Trophoblast cell (in vitro differentiated cells and primary cell): ENCODE results near the gene DOP1A.
A peak's percentile ranks its signal among the peaks of the same experiment; 100 is the strongest.

Source experiments
- DNase-seq, 2 donors: peaks; one replicate each; pipeline ENCODE4 v3.0.0-alpha.2; 2016
- H2AFZ ChIP-seq: 2 replicates; pipeline ENCODE4 v1.6.1; 2013; ENCODE audit warnings: low read length, moderate library complexity, mild to moderate bottlenecking; ENCODE audit not compliant: insufficient read depth, poor library complexity
- H2AK5ac ChIP-seq: 2 replicates; pipeline ENCODE4 v1.6.1; 2013; ENCODE audit warnings: mild to moderate bottlenecking, low read length
- H2BK120ac ChIP-seq: 2 replicates; pipeline ENCODE4 v1.6.1; 2013; ENCODE audit warnings: low read length, mild to moderate bottlenecking, moderate library complexity; ENCODE audit not compliant: insufficient read depth, poor library complexity
- H2BK12ac ChIP-seq: 2 replicates; pipeline ENCODE4 v1.6.1; 2013; ENCODE audit warnings: mild to moderate bottlenecking, low read length, moderate library complexity
- H2BK5ac ChIP-seq: 2 replicates; pipeline ENCODE4 v1.6.1; 2013; ENCODE audit warnings: low read length, low read depth, moderate library complexity, mild to moderate bottlenecking; ENCODE audit not compliant: poor library complexity
- H3K14ac ChIP-seq: 2 replicates; pipeline ENCODE4 v1.6.1; 2013; ENCODE audit warnings: mild to moderate bottlenecking, low read length
- H3K18ac ChIP-seq: 2 replicates; pipeline ENCODE4 v1.6.1; 2013; ENCODE audit warnings: mild to moderate bottlenecking, low read length
- H3K23ac ChIP-seq: 2 replicates; pipeline ENCODE4 v1.6.1; 2013; ENCODE audit warnings: low read length
- H3K27ac ChIP-seq: 2 replicates; pipeline ENCODE4 v1.5.1; 2013; ENCODE audit warnings: low read depth, mild to moderate bottlenecking, inconsistent platforms, low read length, moderate library complexity
- H3K27me3 ChIP-seq: 2 replicates; pipeline ENCODE4 v1.6.1; 2013; ENCODE audit warnings: inconsistent platforms, mild to moderate bottlenecking, low read length, moderate library complexity; ENCODE audit not compliant: insufficient read depth
- H3K36me3 ChIP-seq, 2 experiments: 1 replicate in 1 of 2; 2 replicates in 1 of 2; pipeline ENCODE4 v1.6.1; 2013; ENCODE audit warnings: low read length in 2 of 2, mild to moderate bottlenecking in 2 of 2, moderate library complexity in 1 of 2; ENCODE audit not compliant: insufficient read depth in 2 of 2, control insufficient read depth in 1 of 2
- H3K4ac ChIP-seq: 2 replicates; pipeline ENCODE4 v1.6.1; 2013; ENCODE audit warnings: low read depth, mild to moderate bottlenecking, low read length, moderate library complexity
- H3K4me1 ChIP-seq, 2 experiments: 1 replicate in 1 of 2; 2 replicates in 1 of 2; pipeline ENCODE4 v1.6.1; 2013; ENCODE audit warnings: low read length in 2 of 2, mild to moderate bottlenecking in 2 of 2, moderate library complexity in 1 of 2; ENCODE audit not compliant: insufficient read depth in 2 of 2, control insufficient read depth in 1 of 2
- H3K4me2 ChIP-seq: 2 replicates; pipeline ENCODE4 v1.6.1; 2013; ENCODE audit warnings: inconsistent platforms, mild to moderate bottlenecking, low read length, moderate library complexity
- H3K4me3 ChIP-seq: 2 replicates; pipeline ENCODE4 v1.5.1; 2013; ENCODE audit warnings: mild to moderate bottlenecking, low read depth, low read length, inconsistent platforms
- H3K79me1 ChIP-seq: one replicate; pipeline ENCODE4 v1.6.1; 2013; ENCODE audit warnings: low read length
- H3K79me2 ChIP-seq: 2 replicates; pipeline ENCODE4 v1.6.1; 2013; ENCODE audit warnings: low read length, mild to moderate bottlenecking; ENCODE audit not compliant: control insufficient read depth, insufficient read depth, poor library complexity
- H3K9ac ChIP-seq: 2 replicates; pipeline ENCODE4 v1.6.1; 2013; ENCODE audit warnings: mild to moderate bottlenecking, low read length
- H3K9me3 ChIP-seq: 2 replicates; pipeline ENCODE4 v1.6.1; 2013; ENCODE audit warnings: low read depth, mild to moderate bottlenecking, control low read depth, inconsistent platforms, low read length; ENCODE audit not compliant: insufficient read depth
- H4K12ac ChIP-seq: 2 replicates; pipeline ENCODE4 v1.6.1; 2013; ENCODE audit warnings: low read depth, mild to moderate bottlenecking, low read length, moderate library complexity
- H4K8ac ChIP-seq: 2 replicates; pipeline ENCODE4 v1.6.1; 2013; ENCODE audit warnings: low read depth, mild to moderate bottlenecking, low read length, moderate library complexity
- H4K91ac ChIP-seq: one replicate; pipeline ENCODE4 v1.6.1; 2013; ENCODE audit warnings: low read depth, mild to moderate bottlenecking, low read length, moderate library complexity
- WGBS: extraction: QIAGEN DNeasy Blood & Tissue Kit; methylation state at CpG from one replicate; pipeline ENCODE4 v1.1.7; 2013; ENCODE audit warnings: missing lambda C conversion rate; ENCODE audit not compliant: insufficient read length, insufficient coverage; ENCODE audit errors: extremely low coverage; 5-methylcytosine and 5-hydroxymethylcytosine counted together

The DOP1A gene

DNA sequence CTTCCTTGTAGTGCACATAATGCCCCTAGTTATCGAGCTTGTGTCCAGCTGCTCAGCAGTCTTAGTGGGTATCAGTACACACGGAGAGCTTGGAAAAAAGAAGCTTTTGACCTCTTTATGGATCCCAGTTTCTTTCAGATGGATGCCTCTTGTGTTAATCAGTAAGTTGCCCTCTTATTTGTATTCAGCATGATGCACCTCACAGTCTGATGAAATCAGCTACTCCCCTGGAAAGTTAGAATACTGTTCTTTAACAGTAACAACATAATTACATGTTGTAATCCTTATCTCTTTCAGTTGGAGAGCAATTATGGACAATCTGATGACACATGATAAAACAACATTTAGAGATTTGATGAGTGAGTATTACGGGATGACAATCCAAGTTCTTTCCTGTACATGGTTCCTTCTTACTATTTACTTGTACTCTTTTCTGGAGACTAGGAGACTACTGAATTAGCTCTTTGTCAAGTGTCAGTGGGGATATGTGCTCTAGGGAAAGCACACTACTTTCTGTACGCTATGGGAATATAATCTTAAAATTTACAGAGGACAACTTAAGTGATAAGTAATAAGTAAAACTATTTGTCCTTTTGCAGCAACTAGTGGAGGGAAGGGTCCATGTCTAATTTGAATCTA is 86.5 kb downstream of the DOP1A start:
- Histone ChIP-seq H3K4me2 (no peak overlapping the region), H3K23ac (no peak overlapping the region), H2BK5ac (no peak overlapping the region), H2AFZ (no peak overlapping the region), H3K27ac (no peak overlapping the region), H3K27me3 (no peaks in the 10 kb centered on the region), H3K4me1 (no peaks in the 10 kb centered on the region), H3K18ac (no peak overlapping the region), H3K14ac (no peak overlapping the region), H4K12ac (no peak overlapping the region), H3K4ac (no peak overlapping the region), H3K9me3 (no peaks in the 10 kb centered on the region), H4K8ac (no peak overlapping the region), H3K36me3 (no peaks in the 10 kb centered on the region), H3K79me2 (no peaks in the 10 kb centered on the region), H2AK5ac (no peak overlapping the region), H3K9ac (no peak overlapping the region), H2BK120ac (no peak overlapping the region), H3K79me1 (no peaks in the 10 kb centered on the region), H2BK12ac (no peak overlapping the region), H3K4me3 (no peak overlapping the region), H4K91ac (no peak overlapping the region)
- peak in 1 of 2 donors; percentile 9 for DNase-seq
- WGBS: no CpG with 5 or more reads among the region's 4 CpGs

DNA sequence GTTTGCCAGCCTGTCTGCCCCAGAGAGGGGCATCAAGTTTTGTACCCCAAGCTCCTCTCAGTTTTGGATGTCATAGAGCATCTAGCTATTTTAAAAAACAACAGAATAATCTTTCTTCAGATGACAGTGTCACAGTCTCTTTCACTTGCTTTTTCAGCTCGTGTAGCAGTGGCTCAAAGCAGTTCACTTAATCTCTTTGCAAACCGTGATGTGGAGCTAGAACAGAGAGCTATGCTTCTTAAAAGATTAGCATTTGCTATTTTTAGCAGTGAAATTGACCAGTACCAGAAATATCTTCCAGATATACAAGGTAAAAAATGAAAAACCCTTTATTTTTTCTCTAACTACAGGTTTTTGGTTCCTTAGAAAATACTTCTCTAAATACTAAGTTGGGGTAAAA is 88.3 kb downstream of the DOP1A start:
- H2AFZ ChIP-seq: no peak overlapping the region
- no peaks in the 10 kb centered on the region for H3K9me3 ChIP-seq
- no peak overlapping the region for H4K12ac ChIP-seq

GRCh38 chr6:83160167-83160566 is 92.7 kb downstream of the DOP1A start:
- Histone ChIP-seq H4K8ac (no peak overlapping the region), H3K27ac (no peak overlapping the region), H2AK5ac (no peak overlapping the region), H3K36me3 (no peaks in the 10 kb centered on the region), H3K4ac (no peak overlapping the region), H2BK5ac (no peak overlapping the region), H3K27me3 (no peaks in the 10 kb centered on the region), H2AFZ (no peak overlapping the region), H3K9me3 (no peaks in the 10 kb centered on the region), H3K79me1 (no peaks in the 10 kb centered on the region), H4K12ac (no peak overlapping the region), H2BK12ac (no peak overlapping the region), H3K4me1 (peaks cover 0 to 4% of the 10 kb centered on the region in 2 experiments), H3K18ac (no peak overlapping the region), H3K23ac (no peak overlapping the region), H3K4me3 (no peak overlapping the region), H3K79me2 (no peaks in the 10 kb centered on the region), H3K9ac (no peak overlapping the region), H4K91ac (no peak overlapping the region), H3K14ac (no peak overlapping the region), H2BK120ac (no peak overlapping the region), H3K4me2 (no peak overlapping the region)
- no CpG with 5 or more reads among the region's 1 CpG for WGBS
- peak; percentile 60 to 81 for DNase-seq

More for the DNA sequence above, 88.3 kb downstream of the DOP1A start:
- Histone ChIP-seq H4K8ac (no peak overlapping the region), H3K4me3 (no peak overlapping the region), H3K4ac (no peak overlapping the region), H4K91ac (no peak overlapping the region), H3K9ac (no peak overlapping the region), H3K4me1 (peaks cover 0 to 4% of the 10 kb centered on the region in 2 experiments), H2AK5ac (no peak overlapping the region), H3K18ac (no peak overlapping the region), H3K23ac (no peak overlapping the region), H3K79me1 (no peaks in the 10 kb centered on the region), H2BK5ac (no peak overlapping the region), H2BK12ac (no peak overlapping the region), H3K14ac (no peak overlapping the region), H3K27me3 (no peaks in the 10 kb centered on the region), H3K36me3 (no peaks in the 10 kb centered on the region), H2BK120ac (no peak overlapping the region), H3K27ac (no peak overlapping the region), H3K79me2 (no peaks in the 10 kb centered on the region), H3K4me2 (no peak overlapping the region)
- no peak for DNase-seq
- no CpG with 5 or more reads among the region's 2 CpGs for WGBS

- H2AK5ac ChIP-seq: no peak overlapping the region
- H3K4me2 ChIP-seq: no peak overlapping the region
- no peak for DNase-seq
- no peaks in the 10 kb centered on the region for H3K4me1 ChIP-seq
- H3K9me3 ChIP-seq: no peaks in the 10 kb centered on the region
- peak overlapping the region; percentile 60 for H4K8ac ChIP-seq
- no peak overlapping the region for H2BK5ac ChIP-seq
- H3K79me1 ChIP-seq: no peaks in the 10 kb centered on the region
- no peaks in the 10 kb centered on the region for H3K27me3 ChIP-seq
- H2BK120ac ChIP-seq: no peak overlapping the region
- H4K91ac ChIP-seq: no peak overlapping the region
- H3K23ac ChIP-seq: no peak overlapping the region
- H3K9ac ChIP-seq: no peak overlapping the region
- no peak overlapping the region for H3K18ac ChIP-seq
- H3K4me3 ChIP-seq: no peak overlapping the region
- H3K14ac ChIP-seq: no peak overlapping the region
- WGBS: no CpG with 5 or more reads among the region's 5 CpGs
- H3K36me3 ChIP-seq: peaks cover 20 to 44% of the 10 kb centered on the region in 2 experiments
- H3K4ac ChIP-seq: no peak overlapping the region
- peak overlapping the region; percentile 43 for H4K12ac ChIP-seq
- H3K27ac ChIP-seq: no peak overlapping the region
- H3K79me2 ChIP-seq: no peaks in the 10 kb centered on the region
- H2AFZ ChIP-seq: no peak overlapping the region
- no peak overlapping the region for H2BK12ac ChIP-seq
Observed at GRCh38 chr6:83167726-83168278, 100.3 kb downstream of the DOP1A start.
